ENCODE data around the gene BRICD5.

Gene BRICD5

GRCh38 chr16:2210009-2210332 lies 692 bp downstream of the BRICD5 start:
- peaks cover 68% of the 10 kb centered on the region for H3K36me3 ChIP-seq (ENCODE audit: insufficient read depth, low read length)
- no peak overlapping the region for H3K4me2 ChIP-seq (ENCODE audit: insufficient read depth, low read length)
- H2AFZ ChIP-seq (ENCODE audit: low read depth, low read length), result no peak overlapping the region
- peaks cover 59% of the 10 kb centered on the region for H3K79me2 ChIP-seq (ENCODE audit: insufficient read depth, low read length)
- H3K4me3 ChIP-seq (ENCODE audit: low read depth in 1 of 2, low read length in 2 of 2), result no peak overlapping the region
- no peaks in the 10 kb centered on the region for H3K9me3 ChIP-seq (ENCODE audit: insufficient read depth, low read length, severe bottlenecking)
- ATAC-seq (ENCODE audit: insufficient read depth, low read depth) (no peak), DNase-seq (no peak)
- peaks cover 29% of the 10 kb centered on the region for H4K20me1 ChIP-seq (ENCODE audit: insufficient read depth, low read length)
- H3K27ac ChIP-seq (ENCODE audit: low read length), result no peak overlapping the region
- TF ChIP-seq CTCF (IDR thresholded peaks at IDR 0.05; ENCODE audit: borderline replicate concordance, extremely low read depth, low read length, poor library complexity, severe bottlenecking) (no peak), EZH2 (IDR thresholded peaks at IDR 0.05; ENCODE audit: borderline replicate concordance, low read depth, low read length, severe bottlenecking) (no peak)
- no peaks in the 10 kb centered on the region for H3K27me3 ChIP-seq (ENCODE audit: insufficient read depth, low read length, poor library complexity)
- peaks cover 48% of the 10 kb centered on the region for H3K4me1 ChIP-seq (ENCODE audit: insufficient read depth, low read length)
- H3K9ac ChIP-seq (ENCODE audit: low read depth, low read length), result no peak overlapping the region

GRCh38 chr16:2209258-2210008 lies 1.2 kb downstream of the BRICD5 start:
- ATAC-seq (ENCODE audit: insufficient read depth, low read depth), result no peak
- Histone ChIP-seq H3K36me3 (ENCODE audit: insufficient read depth, low read length) (peaks cover 68% of the 10 kb centered on the region), H3K27ac (ENCODE audit: low read length) (no peak overlapping the region), H3K9ac (ENCODE audit: low read depth, low read length) (no peak overlapping the region), H2AFZ (ENCODE audit: low read depth, low read length) (no peak overlapping the region), H3K27me3 (ENCODE audit: insufficient read depth, low read length, poor library complexity) (no peaks in the 10 kb centered on the region), H3K4me2 (ENCODE audit: insufficient read depth, low read length) (no peak overlapping the region), H3K79me2 (ENCODE audit: insufficient read depth, low read length) (peaks cover 60% of the 10 kb centered on the region), H4K20me1 (ENCODE audit: insufficient read depth, low read length) (peaks cover 29% of the 10 kb centered on the region), H3K4me3 (ENCODE audit: low read depth in 1 of 2, low read length in 2 of 2) (no peak overlapping the region), H3K4me1 (ENCODE audit: insufficient read depth, low read length) (peaks cover 53% of the 10 kb centered on the region), H3K9me3 (ENCODE audit: insufficient read depth, low read length, severe bottlenecking) (no peaks in the 10 kb centered on the region)
- no peak for DNase-seq
- no peak for TF ChIP-seq EZH2 (IDR thresholded peaks at IDR 0.05; ENCODE audit: borderline replicate concordance, low read depth, low read length, severe bottlenecking)
- no peak for TF ChIP-seq CTCF (IDR thresholded peaks at IDR 0.05; ENCODE audit: borderline replicate concordance, extremely low read depth, low read length, poor library complexity, severe bottlenecking)

- no peak for ATAC-seq (ENCODE audit: insufficient read depth, low read depth)
- Histone ChIP-seq H3K4me1 (ENCODE audit: insufficient read depth, low read length) (peaks cover 56% of the 10 kb centered on the region), H3K9me3 (ENCODE audit: insufficient read depth, low read length, severe bottlenecking) (no peaks in the 10 kb centered on the region), H3K79me2 (ENCODE audit: insufficient read depth, low read length) (peaks cover 53% of the 10 kb centered on the region), H2AFZ (ENCODE audit: low read depth, low read length) (no peak overlapping the region), H3K4me2 (ENCODE audit: insufficient read depth, low read length) (no peak overlapping the region), H4K20me1 (ENCODE audit: insufficient read depth, low read length) (peaks cover 28% of the 10 kb centered on the region), H3K27me3 (ENCODE audit: insufficient read depth, low read length, poor library complexity) (no peaks in the 10 kb centered on the region), H3K36me3 (ENCODE audit: insufficient read depth, low read length) (peaks cover 68% of the 10 kb centered on the region), H3K9ac (ENCODE audit: low read depth, low read length) (no peak overlapping the region), H3K4me3 (ENCODE audit: low read depth in 1 of 2, low read length in 2 of 2) (no peak overlapping the region), H3K27ac (ENCODE audit: low read length) (no peak overlapping the region)
- no peak for DNase-seq
- no peak for TF ChIP-seq EZH2 (IDR thresholded peaks at IDR 0.05; ENCODE audit: borderline replicate concordance, low read depth, low read length, severe bottlenecking)
- no peak for TF ChIP-seq CTCF (IDR thresholded peaks at IDR 0.05; ENCODE audit: borderline replicate concordance, extremely low read depth, low read length, poor library complexity, severe bottlenecking)
These were observed 1.9 kb downstream of the BRICD5 start for GRCh38 chr16:2208772-2209171.
